ENCODE data around the gene GADD45G. TPM values are rescaled to one million over a fixed set of nuclear protein-coding genes. Genes with fewer than 3 reads are reported as not detected.

The GADD45G gene
- total and polyA plus RNA-seq, 5 donors from 2014 or later, result 0.16 to 15.7 (median 0.30) TPM

GRCh38 chr9:89621676-89622075 lies 16.9 kb downstream of the GADD45G start:
- no peak for DNase-seq
- no peak overlapping the region for H3K4me3 ChIP-seq (ENCODE audit: low read depth, low read length)
- H3K9me3 Mint-ChIP-seq, result no peaks in the 10 kb centered on the region
- H3K27ac ChIP-seq (ENCODE audit: insufficient read depth, low read length, poor library complexity, severe bottlenecking), result no peak overlapping the region
- H3K36me3 Mint-ChIP-seq, result no peaks in the 10 kb centered on the region
- no peaks in the 10 kb centered on the region for H3K9me3 ChIP-seq (ENCODE audit: control insufficient read depth in 2 of 2, low read length in 2 of 2)
- no peaks in the 10 kb centered on the region for H3K27me3 ChIP-seq (ENCODE audit: control insufficient read depth, insufficient read depth, low read length)
- no peak overlapping the region for H3K27ac Mint-ChIP-seq
- no peak overlapping the region for H3K4me3 Mint-ChIP-seq
- H3K4me1 ChIP-seq (ENCODE audit: control insufficient read depth, insufficient read depth, low read length, poor library complexity, severe bottlenecking), result no peaks in the 10 kb centered on the region
- H3K27me3 Mint-ChIP-seq, result peaks cover 4% of the 10 kb centered on the region
- H3K36me3 ChIP-seq (ENCODE audit: control insufficient read depth, insufficient read depth, low read length), result no peaks in the 10 kb centered on the region
- ATAC-seq (ENCODE audit: low read depth in 2 of 2), result no peak
- H3K4me1 Mint-ChIP-seq, result no peaks in the 10 kb centered on the region

- no peaks in the 10 kb centered on the region for H3K36me3 Mint-ChIP-seq
- peaks cover 4% of the 10 kb centered on the region for H3K27me3 Mint-ChIP-seq
- H3K4me1 Mint-ChIP-seq, result no peaks in the 10 kb centered on the region
- no peak for DNase-seq
- no peak overlapping the region for H3K4me3 Mint-ChIP-seq
- Histone ChIP-seq H3K27me3 (ENCODE audit: control insufficient read depth, insufficient read depth, low read length) (no peaks in the 10 kb centered on the region), H3K4me1 (ENCODE audit: control insufficient read depth, insufficient read depth, low read length, poor library complexity, severe bottlenecking) (no peaks in the 10 kb centered on the region), H3K36me3 (ENCODE audit: control insufficient read depth, insufficient read depth, low read length) (no peaks in the 10 kb centered on the region), H3K9me3 (ENCODE audit: control insufficient read depth in 2 of 2, low read length in 2 of 2) (no peaks in the 10 kb centered on the region), H3K4me3 (ENCODE audit: low read depth, low read length) (no peak overlapping the region), H3K27ac (ENCODE audit: insufficient read depth, low read length, poor library complexity, severe bottlenecking) (no peak overlapping the region)
- peak overlapping the region in 1 of 3 donors; percentile 77 for H3K27ac Mint-ChIP-seq
- no peak for ATAC-seq (ENCODE audit: low read depth in 2 of 2)
- H3K9me3 Mint-ChIP-seq, result no peaks in the 10 kb centered on the region
These were observed 18.4 kb downstream of the GADD45G start for GRCh38 chr9:89622933-89623861.

- DNase-seq (no peak), ATAC-seq (ENCODE audit: low read depth in 2 of 2) (no peak)
- Histone ChIP-seq H3K27me3 (ENCODE audit: control insufficient read depth, insufficient read depth, low read length) (no peaks in the 10 kb centered on the region), H3K27ac (ENCODE audit: insufficient read depth, low read length, poor library complexity, severe bottlenecking) (no peak overlapping the region), H3K4me1 (ENCODE audit: control insufficient read depth, insufficient read depth, low read length, poor library complexity, severe bottlenecking) (no peaks in the 10 kb centered on the region), H3K4me3 (ENCODE audit: low read depth, low read length) (no peak overlapping the region), H3K9me3 (ENCODE audit: control insufficient read depth in 2 of 2, low read length in 2 of 2) (no peaks in the 10 kb centered on the region), H3K36me3 (ENCODE audit: control insufficient read depth, insufficient read depth, low read length) (no peaks in the 10 kb centered on the region)
- Mint-ChIP-seq H3K4me3 (no peak overlapping the region), H3K27ac (no peak overlapping the region), H3K4me1 (no peaks in the 10 kb centered on the region), H3K9me3 (no peaks in the 10 kb centered on the region), H3K36me3 (no peaks in the 10 kb centered on the region), H3K27me3 (peaks cover 4% of the 10 kb centered on the region)
These were observed 19.2 kb downstream of the GADD45G start for GRCh38 chr9:89623925-89624420.

- Mint-ChIP-seq H3K27me3 (no peaks in the 10 kb centered on the region), H3K9me3 (no peaks in the 10 kb centered on the region), H3K36me3 (no peaks in the 10 kb centered on the region), H3K4me3 (no peak overlapping the region), H3K4me1 (no peaks in the 10 kb centered on the region), H3K27ac (no peak overlapping the region)
- Histone ChIP-seq H3K36me3 (ENCODE audit: control insufficient read depth, insufficient read depth, low read length) (no peaks in the 10 kb centered on the region), H3K27ac (ENCODE audit: insufficient read depth, low read length, poor library complexity, severe bottlenecking) (no peak overlapping the region), H3K4me3 (ENCODE audit: low read depth, low read length) (no peak overlapping the region), H3K27me3 (ENCODE audit: control insufficient read depth, insufficient read depth, low read length) (no peaks in the 10 kb centered on the region), H3K9me3 (ENCODE audit: control insufficient read depth in 2 of 2, low read length in 2 of 2) (no peaks in the 10 kb centered on the region), H3K4me1 (ENCODE audit: control insufficient read depth, insufficient read depth, low read length, poor library complexity, severe bottlenecking) (no peaks in the 10 kb centered on the region)
- DNase-seq, result no peak
- ATAC-seq (ENCODE audit: low read depth in 2 of 2), result no peak
These were observed 21.2 kb downstream of the GADD45G start for GRCh38 chr9:89625721-89626687.

- no peak overlapping the region for H3K27ac Mint-ChIP-seq
- no peaks in the 10 kb centered on the region for H3K27me3 ChIP-seq (ENCODE audit: control insufficient read depth, insufficient read depth, low read length)
- no peaks in the 10 kb centered on the region for H3K36me3 Mint-ChIP-seq
- no peak for DNase-seq
- no peaks in the 10 kb centered on the region for H3K9me3 ChIP-seq (ENCODE audit: control insufficient read depth in 2 of 2, low read length in 2 of 2)
- H3K9me3 Mint-ChIP-seq, result no peaks in the 10 kb centered on the region
- no peaks in the 10 kb centered on the region for H3K4me1 ChIP-seq (ENCODE audit: control insufficient read depth, insufficient read depth, low read length, poor library complexity, severe bottlenecking)
- no peak overlapping the region for H3K4me3 Mint-ChIP-seq
- H3K27ac ChIP-seq (ENCODE audit: insufficient read depth, low read length, poor library complexity, severe bottlenecking), result no peak overlapping the region
- H3K4me3 ChIP-seq (ENCODE audit: low read depth, low read length), result no peak overlapping the region
- no peaks in the 10 kb centered on the region for H3K36me3 ChIP-seq (ENCODE audit: control insufficient read depth, insufficient read depth, low read length)
- no peaks in the 10 kb centered on the region for H3K4me1 Mint-ChIP-seq
- no peaks in the 10 kb centered on the region for H3K27me3 Mint-ChIP-seq
- no peak for ATAC-seq (ENCODE audit: low read depth in 2 of 2)
These were observed 22.0 kb downstream of the GADD45G start for GRCh38 chr9:89626741-89627265.

- Histone ChIP-seq H3K27ac (ENCODE audit: insufficient read depth, low read length, poor library complexity, severe bottlenecking) (no peak overlapping the region), H3K9me3 (ENCODE audit: control insufficient read depth in 2 of 2, low read length in 2 of 2) (no peaks in the 10 kb centered on the region), H3K4me1 (ENCODE audit: control insufficient read depth, insufficient read depth, low read length, poor library complexity, severe bottlenecking) (no peaks in the 10 kb centered on the region), H3K4me3 (ENCODE audit: low read depth, low read length) (no peak overlapping the region), H3K36me3 (ENCODE audit: control insufficient read depth, insufficient read depth, low read length) (no peaks in the 10 kb centered on the region), H3K27me3 (ENCODE audit: control insufficient read depth, insufficient read depth, low read length) (no peaks in the 10 kb centered on the region)
- no peak overlapping the region for H3K27ac Mint-ChIP-seq
- no peak for ATAC-seq (ENCODE audit: low read depth in 2 of 2)
- no peaks in the 10 kb centered on the region for H3K4me1 Mint-ChIP-seq
- no peaks in the 10 kb centered on the region for H3K27me3 Mint-ChIP-seq
- no peak for DNase-seq
- no peak overlapping the region for H3K4me3 Mint-ChIP-seq
- H3K36me3 Mint-ChIP-seq, result no peaks in the 10 kb centered on the region
- no peaks in the 10 kb centered on the region for H3K9me3 Mint-ChIP-seq
These were observed 23.8 kb downstream of the GADD45G start for GRCh38 chr9:89628601-89629000.

GRCh38 chr9:89629081-89629976 lies 24.5 kb downstream of the GADD45G start:
- no peak overlapping the region for H3K27ac ChIP-seq (ENCODE audit: insufficient read depth, low read length, poor library complexity, severe bottlenecking)
- H3K4me1 ChIP-seq (ENCODE audit: control insufficient read depth, insufficient read depth, low read length, poor library complexity, severe bottlenecking), result no peaks in the 10 kb centered on the region
- no peaks in the 10 kb centered on the region for H3K36me3 ChIP-seq (ENCODE audit: control insufficient read depth, insufficient read depth, low read length)
- no peaks in the 10 kb centered on the region for H3K9me3 ChIP-seq (ENCODE audit: control insufficient read depth in 2 of 2, low read length in 2 of 2)
- DNase-seq, result no peak
- Mint-ChIP-seq H3K27ac (no peak overlapping the region), H3K9me3 (no peaks in the 10 kb centered on the region), H3K4me3 (no peak overlapping the region), H3K27me3 (no peaks in the 10 kb centered on the region), H3K4me1 (no peaks in the 10 kb centered on the region), H3K36me3 (no peaks in the 10 kb centered on the region)
- no peak for ATAC-seq (ENCODE audit: low read depth in 2 of 2)
- no peaks in the 10 kb centered on the region for H3K27me3 ChIP-seq (ENCODE audit: control insufficient read depth, insufficient read depth, low read length)
- H3K4me3 ChIP-seq (ENCODE audit: low read depth, low read length), result no peak overlapping the region
